GM19099 (cell line): ENCODE measurements around the gene FPR1.

ENCODE experiments used
- POLR2A ChIP-seq: IDR thresholded peaks from 3 replicates; pipeline ENCODE4 v1.6.1; 2011; ENCODE audit warnings: low read depth; ENCODE audit not compliant: insufficient read length; ENCODE audit errors: extremely low read depth

FPR1 gene

DNA sequence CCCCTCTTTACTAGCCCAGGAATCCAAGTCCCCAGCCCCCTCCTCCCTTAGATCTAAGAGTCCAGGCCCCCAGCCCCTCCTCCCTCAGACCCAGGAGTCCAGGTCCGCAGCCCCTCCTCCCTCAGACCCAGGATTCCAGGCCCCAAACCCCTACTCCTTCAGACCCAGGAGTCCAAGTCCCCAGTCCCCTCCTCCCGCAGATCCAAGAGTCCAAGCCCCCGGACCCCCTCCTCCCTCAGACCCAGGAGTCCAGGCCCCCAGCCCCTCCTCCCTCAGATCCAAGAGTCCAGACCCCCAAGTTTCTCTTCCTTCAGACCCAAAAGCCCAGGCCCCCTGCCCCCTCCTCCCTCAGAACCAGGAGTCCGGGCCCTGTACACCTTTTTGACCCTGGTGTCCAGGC is 47.1 kb downstream of the FPR1 start:
- TF ChIP-seq POLR2A, result no peak

- peak; percentile 94 for TF ChIP-seq POLR2A
Observed at GRCh38 chr19:51703575-51704515, 47.8 kb downstream of the FPR1 start.

- no peak for TF ChIP-seq POLR2A
Observed at GRCh38 chr19:51702825-51703574, 48.7 kb downstream of the FPR1 start.

- TF ChIP-seq POLR2A, result no peak
Observed at GRCh38 chr19:51702103-51702824, 49.4 kb downstream of the FPR1 start.

GRCh38 chr19:51701468-51702100 is 50.1 kb downstream of the FPR1 start:
- no peak for TF ChIP-seq POLR2A

DNA sequence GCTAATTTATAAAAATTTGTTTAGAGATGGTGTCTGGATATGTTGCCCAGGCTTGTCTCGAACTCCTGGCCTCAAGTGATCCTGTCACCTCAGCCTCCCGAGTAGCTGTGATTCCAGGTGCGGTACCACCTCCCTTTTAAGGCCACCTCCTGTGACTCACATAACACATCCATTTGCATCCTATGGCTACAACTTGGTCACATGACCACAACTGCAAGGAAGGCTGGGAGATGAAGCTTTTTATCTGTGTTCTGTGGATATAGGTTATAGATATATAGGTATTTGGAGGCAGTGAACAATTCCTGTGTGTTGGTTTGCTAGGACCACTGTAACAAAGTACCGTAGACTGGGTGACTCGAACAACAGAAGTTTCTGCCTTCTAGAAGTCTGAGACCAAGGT is 52.5 kb downstream of the FPR1 start:
- TF ChIP-seq POLR2A, result no peak

DNA sequence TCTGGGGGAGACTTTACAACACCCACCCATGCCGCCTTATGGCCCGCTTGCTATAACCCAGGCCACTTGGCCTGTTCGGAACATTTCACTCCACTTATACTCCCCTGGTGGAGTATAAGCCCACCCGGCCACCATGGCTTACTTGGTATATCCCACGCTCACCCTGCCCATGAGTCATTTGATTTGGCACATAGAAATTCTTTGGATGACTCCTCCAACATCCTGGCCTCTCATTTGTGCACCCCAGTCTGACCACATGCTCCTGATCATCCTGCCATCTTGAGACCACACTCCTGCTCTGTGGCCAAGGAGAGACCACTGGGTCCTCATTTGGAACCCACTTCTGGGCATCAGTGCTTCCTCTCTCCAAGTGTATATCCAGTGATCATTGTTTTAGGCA is 53.4 kb downstream of the FPR1 start:
- no peak for TF ChIP-seq POLR2A

- no peak for TF ChIP-seq POLR2A
Observed at GRCh38 chr19:51697169-51697776, 54.4 kb downstream of the FPR1 start.

DNA sequence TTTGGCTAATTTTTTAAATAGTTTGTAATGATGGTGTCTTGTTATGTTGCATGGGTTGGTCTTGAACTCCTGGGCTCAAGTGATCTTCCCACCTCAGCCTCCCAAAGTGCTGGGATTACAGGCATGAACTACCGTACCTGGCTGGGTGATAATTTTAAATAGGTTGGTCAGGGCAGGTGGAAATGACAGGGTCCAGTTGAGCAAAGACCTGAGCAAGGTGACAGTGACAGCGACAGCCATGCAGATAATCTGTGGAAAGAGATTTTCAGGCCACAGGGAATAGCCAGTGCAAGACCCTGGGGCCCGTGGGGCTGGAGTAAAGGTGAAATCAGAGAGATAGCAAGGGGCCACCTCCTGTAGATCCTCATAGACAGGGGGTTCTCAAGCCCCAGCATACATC is 55.1 kb downstream of the FPR1 start:
- no peak for TF ChIP-seq POLR2A
